Posterior cingulate gyrus (tissue), 11 donors: ENCODE measurements around the gene ABI1.
"Not testable (repeated sequence)": the region's sequence is repeated elsewhere in the genome, so short reads cannot be mapped to it uniquely, and the experiment has no call there.

ENCODE experiments used
- DNase-seq, 10 donors: peaks; one replicate each; pipeline versions ENCODE4 v3.0.0 to v3.0.0-alpha.2; 2020 to 2021; ENCODE audit warnings: mixed read lengths in 3 of 10
- intact Hi-C: fragments of 100-400 bp; cut with DNase I; formaldehyde crosslinking; loops from one replicate; pipeline ENCODE4 v1.15.1; 2023

Gene ABI1

DNA sequence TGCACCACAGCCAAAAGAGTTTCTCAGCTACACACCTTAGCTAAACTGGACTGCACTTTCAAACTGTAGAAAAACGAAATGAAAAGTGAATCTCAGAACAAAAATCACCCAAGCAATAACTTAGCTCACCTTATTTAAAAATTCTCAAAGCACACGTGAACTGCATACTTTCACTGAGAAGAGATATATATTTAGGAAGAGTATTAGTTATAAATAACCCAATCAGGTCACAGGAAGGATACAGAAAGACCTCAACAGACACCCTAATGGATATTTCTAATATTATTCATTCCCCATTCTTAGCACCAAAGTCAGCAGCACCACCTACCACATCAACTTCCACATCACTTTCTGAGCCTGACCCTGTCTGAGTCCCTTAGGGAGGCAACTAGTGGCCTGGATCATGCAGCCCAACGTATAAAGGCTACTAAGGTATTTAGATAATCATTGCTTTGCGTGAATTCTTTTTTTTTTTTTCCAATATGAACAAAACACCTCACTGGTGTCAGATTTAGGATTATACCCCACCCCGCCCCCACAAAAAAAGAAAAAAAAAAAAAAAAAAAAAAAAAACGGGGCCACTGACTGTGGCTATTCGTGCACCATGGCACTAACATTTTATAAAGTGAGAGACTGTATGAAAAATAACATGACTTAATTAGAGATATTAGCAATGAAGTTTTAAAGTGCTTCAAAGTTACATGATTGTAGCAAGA is 2.6 kb downstream of the ABI1 start:
- intact Hi-C loops: no loop called here
- no peak for DNase-seq

- DNase-seq, intact Hi-C loops: not testable (repeated sequence)
Measured at GRCh38 chr10:26857553-26857952, 3.2 kb downstream of the ABI1 start.

GRCh38 chr10:26855186-26855585 is 5.6 kb downstream of the ABI1 start:
- DNase-seq: no peak
- intact Hi-C loops: no loop called here

DNA sequence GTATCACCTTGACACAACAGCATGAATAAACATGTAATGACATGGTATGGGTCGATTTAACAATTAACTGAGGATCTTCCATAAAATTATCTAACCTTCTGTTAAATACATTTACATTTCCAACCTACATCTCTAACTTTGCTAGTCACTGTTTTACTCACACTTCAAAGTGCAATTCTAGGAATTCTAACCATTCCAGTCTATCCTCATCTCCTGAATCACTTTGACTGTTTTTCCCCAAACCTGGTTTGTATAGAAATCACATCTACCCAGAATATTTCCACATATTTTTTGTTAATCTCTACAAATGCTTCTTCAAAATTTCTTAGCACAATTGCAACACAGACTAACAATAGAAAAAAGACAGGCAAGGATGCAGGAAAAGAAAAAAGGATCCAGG is 6.2 kb downstream of the ABI1 start:
- intact Hi-C loops: no loop called here
- no peak for DNase-seq

DNA sequence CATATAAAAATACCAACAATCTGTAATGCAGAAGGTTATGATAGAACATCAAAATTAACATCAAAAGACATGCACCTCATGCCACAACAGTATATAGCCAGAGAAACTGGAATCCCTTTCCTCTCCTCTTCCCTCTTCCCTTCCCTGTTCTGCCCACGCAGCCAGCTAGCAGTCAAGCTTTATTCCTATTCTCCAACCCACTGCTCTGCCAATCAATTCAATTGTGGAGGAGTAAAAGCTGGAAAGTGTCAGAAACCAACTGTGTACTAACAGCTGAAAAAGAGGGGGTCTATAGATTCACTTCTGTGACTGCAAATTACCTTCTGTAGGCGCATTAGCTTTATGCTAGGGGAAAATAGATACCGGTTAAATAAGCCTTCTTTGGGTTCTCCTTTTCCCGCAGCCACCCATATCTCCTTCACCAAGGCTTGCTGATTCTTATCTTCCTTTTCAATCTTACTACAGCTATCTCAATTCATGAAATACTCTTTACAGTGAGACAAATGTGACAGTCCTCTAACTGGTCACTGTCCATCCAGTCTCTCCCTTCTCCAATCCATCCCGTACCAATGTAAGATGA is 16.3 kb downstream of the ABI1 start:
- intact Hi-C loops: no loop called here
- no peak for DNase-seq

GRCh38 chr10:26843736-26844135 is 17.0 kb downstream of the ABI1 start:
- DNase-seq: no peak
- intact Hi-C loops: no loop called here

- no peak for DNase-seq
- intact Hi-C loops: no loop called here
Measured at GRCh38 chr10:26841733-26842317, 18.9 kb downstream of the ABI1 start.

DNA sequence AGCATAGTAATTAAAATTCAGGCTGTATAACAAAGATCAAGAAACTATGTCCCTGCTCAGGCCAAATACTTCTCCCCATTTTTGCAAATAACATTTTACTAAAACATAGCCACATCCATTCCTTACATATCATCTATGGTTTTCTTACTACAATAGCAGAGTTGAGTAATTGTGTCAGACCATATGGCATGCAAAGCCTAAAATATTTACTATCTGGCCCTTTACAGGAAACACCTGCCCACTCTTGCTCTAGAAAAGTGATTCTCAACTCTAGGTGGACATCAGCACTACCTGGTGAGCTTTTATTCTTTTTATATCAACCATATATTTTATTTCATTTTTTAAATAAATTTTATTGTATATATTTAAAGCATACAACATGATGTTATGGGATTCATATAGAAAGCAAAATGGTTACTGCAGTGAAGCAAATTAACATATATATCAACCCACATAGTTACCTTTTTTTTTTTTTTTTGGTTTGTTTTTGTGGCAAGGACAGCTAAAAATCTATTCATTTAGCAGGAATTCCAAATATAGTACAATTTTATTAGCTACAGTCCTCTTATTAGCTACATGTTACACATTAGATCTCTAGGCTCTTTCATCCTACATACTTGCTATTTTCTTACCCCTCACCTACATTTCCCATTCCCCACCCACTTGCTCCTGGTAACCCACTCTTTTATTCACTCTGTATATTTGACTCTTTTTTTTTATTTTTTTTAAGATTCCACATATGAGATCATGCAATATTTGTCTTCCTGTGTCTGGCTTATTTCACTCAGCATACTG is 19.6 kb downstream of the ABI1 start:
- intact Hi-C loops: no loop called here
- no peak for DNase-seq

DNA sequence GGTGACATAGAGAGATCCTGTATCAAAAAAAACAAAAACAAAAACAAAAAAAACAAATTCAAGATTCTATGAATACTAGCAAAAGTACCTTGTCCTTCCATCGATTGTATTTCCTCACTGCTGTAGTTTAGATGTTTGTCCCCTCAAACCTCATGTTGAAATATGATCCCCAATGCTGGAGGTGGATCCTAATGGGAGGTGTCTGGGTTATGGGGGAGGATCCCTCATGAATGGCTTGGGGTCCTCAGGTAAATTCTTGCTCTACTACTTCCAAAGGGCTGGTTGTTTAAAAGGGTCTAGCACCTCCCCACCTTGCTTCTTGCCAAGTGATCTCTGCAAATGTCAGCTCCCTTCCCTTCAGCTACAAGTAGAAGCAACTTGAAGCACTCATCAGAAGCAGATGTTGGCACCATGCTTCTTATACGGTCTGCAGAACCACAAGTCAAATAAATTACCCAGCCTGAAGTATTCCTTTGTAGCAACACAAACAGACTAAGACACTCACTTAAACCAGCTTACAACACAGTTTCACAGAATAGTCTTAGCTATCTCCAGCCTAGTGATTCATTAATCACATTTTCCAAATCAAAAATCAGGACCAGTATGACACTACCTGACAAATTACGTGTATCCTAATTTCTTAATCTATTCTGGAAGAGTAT is 20.7 kb downstream of the ABI1 start:
- no peak for DNase-seq
- intact Hi-C loops: no loop called here

DNA sequence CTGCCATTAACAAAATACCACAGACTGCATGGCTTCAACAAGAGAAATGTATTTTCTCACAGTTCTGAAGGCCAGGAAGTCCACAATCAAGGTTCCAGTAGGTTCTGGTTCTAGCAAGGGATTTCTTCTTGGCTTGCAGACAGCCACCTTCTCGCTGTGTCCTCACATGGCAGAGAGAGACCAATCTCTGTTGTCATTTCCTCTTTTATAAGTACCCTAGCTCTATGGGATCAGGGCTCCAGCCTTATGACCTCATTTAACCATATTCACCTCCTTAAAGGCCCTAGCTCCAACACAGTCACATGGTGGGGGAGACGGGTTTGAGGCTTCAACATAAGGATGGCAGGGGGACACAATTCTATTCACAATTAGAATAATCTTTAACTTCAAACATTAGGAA is 23.6 kb downstream of the ABI1 start:
- no peak for DNase-seq
- intact Hi-C loops: no loop called here

- no peak for DNase-seq
- intact Hi-C loops: no loop called here
Measured at GRCh38 chr10:26835025-26835424, 25.7 kb downstream of the ABI1 start.

- no peak for DNase-seq
- intact Hi-C loops: no loop called here
Measured at GRCh38 chr10:26832960-26833359, 27.8 kb downstream of the ABI1 start.

GRCh38 chr10:26831936-26832335 is 28.8 kb downstream of the ABI1 start:
- DNase-seq: no peak
- intact Hi-C loops: no loop called here

DNA sequence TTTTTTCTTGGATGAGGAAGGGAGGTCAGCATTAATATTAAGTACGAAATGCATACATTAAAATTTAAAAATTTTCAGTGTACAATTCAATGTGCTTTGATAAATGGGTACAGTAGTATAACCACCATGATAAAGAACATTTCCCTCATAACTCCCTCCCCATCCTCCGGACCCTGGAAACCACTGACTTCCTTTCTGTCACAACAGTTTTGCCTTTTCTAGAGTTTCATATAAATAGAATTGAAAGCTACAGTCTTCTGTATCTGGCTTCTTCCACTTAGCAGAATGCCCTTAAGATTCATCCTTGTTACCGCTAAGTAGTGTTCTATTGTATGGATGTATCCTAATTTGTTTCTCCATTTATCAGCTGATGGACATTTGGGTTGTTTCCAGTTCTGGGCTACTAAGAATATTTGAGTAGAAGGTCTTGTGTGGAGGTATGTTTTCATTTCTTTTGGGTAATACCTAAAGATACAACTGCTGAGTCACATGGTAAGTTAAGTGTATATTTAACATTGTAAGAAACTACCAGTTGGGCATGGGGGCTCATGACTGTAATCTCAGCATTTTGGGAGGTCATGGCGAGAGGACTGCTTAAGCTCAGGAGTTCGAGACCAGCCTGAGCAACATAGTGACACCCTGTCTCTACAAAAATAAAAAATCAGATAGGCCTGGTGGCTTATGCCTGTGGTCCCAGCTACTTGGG is 30.8 kb downstream of the ABI1 start:
- DNase-seq: no peak
- intact Hi-C loops: no loop called here

DNA sequence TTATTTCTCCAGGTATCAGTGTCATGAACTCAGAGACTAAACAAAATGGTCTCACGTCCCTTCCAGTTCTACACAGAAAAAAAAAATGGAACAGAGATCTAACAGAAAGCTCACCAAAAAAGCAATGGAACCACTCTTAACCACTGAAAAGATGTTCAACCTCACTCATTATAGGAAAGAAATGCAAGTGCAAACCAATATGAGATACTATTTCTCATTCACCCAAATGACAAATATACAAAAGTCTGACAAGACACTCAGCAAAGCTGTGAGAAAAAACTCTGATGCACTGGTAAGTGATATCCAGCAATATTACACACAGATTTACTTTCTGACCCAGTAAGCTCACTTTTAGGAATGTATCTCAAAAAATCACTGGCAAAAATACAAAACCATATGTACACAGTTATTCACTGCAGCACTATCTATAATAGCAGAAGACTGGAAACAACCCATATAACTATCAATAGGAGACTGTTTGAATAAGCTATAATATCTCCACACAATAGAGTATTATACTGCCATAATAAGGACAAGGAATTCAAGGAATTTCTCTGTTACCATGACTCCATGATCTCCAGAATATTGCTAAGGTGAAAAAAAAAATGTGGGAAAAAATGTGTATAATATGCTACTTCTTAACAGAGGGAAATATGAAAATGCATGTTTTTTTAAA is 36.6 kb downstream of the ABI1 start:
- intact Hi-C loops: no loop called here
- DNase-seq: no peak

GRCh38 chr10:26821699-26822570 is 38.8 kb downstream of the ABI1 start:
- intact Hi-C loops: no loop called here
- no peak for DNase-seq

- DNase-seq: no peak
- intact Hi-C loops: no loop called here
Measured at GRCh38 chr10:26815500-26815899, 45.3 kb downstream of the ABI1 start.

DNA sequence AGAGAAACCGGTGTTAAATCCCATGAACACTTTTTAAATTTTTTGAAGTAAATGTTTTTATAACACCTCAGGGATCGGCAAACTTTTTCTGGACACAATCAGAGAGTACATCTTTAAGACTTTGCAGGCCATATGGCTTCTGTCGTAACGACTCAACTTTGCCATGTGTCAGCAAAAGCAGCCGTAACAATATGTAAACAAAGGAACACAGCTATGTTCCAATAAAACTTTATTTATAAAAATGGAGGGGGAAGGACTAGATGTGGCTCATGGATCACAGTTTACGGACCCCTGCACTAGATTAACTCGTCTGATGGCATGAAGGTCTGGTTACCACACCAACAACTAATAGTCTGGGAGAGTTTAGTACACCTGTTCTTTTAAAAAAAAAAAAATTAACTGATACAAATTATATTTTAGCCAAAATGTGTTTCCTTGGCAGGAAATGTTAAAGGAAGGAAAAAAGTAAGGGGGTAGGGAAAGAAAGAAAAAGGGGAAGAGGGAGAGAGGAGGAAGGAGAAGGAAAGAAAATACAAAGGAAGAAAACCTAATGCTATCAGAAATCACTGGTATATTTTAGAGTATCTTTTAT is 50.2 kb downstream of the ABI1 start:
- intact Hi-C loops: no loop called here
- no peak for DNase-seq
